Measurements from ENCODE around the gene IPCEF1.
"Not testable (repeated sequence)": the region's sequence is repeated elsewhere in the genome, so short reads cannot be mapped to it uniquely, and the experiment has no call there.

IPCEF1 gene

GRCh38 chr6:154223296-154223695 lies 133.3 kb downstream of the IPCEF1 start:
- DNase-seq (ENCODE audit: low read depth in 2 of 2), result no peak

DNA sequence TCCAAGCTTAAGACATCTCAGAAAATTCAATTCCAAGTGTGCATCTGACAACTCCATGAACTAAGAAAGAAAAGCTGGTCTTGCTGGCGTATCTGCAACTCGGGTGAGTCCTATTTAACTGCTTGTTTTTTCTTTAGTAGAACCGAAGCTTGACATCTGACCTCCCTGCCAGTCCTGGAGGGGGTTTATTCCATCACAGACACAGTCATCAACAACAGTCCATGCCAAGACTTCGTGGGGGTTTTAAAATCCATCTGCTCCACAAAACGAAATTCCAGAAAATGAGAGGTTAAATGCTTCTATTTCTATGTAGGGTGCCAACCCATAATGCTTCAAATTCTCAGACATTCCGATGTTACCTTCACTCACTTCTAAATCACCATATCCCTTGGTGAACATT lies 133.9 kb downstream of the IPCEF1 start:
- no peak for DNase-seq (ENCODE audit: low read depth in 2 of 2)

- no peak for DNase-seq (ENCODE audit: low read depth in 2 of 2)
Measured at GRCh38 chr6:154219250-154219649, 137.4 kb downstream of the IPCEF1 start.

DNA sequence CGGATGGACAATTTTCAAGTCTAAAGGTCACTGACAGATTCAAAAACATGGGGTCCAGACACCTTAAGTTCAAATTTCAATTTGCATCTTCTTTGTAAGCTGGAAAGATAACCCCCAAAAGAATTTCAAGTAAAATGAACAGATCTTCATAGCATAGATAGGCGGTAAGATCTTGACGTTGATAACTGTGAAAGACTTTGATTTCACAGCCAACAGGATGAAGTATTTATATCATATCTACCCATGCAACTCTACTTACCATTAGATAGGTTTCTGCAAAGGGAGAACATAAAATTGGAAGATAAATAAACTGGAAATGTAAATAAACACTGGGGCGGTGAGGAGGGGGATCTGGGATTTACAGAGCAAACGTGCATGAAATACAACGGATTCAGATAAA lies 137.8 kb downstream of the IPCEF1 start:
- DNase-seq (ENCODE audit: low read depth in 2 of 2), result no peak

DNA sequence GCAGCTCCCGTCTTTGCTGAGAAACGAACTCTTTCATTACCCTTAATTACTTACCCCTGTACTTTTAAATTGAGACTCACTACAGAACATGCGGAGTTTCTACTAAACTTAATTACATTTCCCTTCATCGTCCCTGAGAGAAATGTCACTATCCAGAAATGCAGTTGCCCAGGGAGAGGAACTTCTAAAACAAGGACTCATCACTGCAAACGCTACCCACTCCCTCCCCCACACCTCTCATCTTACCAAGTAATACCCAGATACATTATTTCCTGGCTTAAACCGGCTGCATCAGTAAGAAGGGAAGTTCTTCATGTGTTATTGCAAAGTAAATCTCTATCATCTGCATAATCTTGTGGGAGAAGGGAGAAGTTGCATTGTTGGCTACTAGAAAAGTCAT lies 138.3 kb downstream of the IPCEF1 start:
- no peak for DNase-seq (ENCODE audit: low read depth in 2 of 2)

DNA sequence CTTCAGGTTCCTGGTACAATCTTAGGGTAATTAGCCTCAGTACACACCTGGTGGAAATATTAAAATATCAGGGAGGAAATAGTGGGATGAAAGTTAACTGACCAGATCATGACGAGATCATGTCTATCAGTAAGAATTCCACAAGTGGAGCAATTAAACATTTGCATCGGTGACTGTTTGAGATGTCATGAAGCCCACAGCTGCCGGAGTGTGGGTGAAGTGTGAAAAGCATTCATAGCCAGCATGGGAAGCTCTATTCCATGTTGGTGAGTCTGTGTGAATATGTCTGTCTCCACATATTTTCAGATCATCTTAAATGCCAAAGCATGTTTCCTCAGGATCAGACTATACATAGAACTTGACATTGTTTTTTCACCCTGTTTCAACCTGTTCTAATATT lies 142.8 kb downstream of the IPCEF1 start:
- no peak for DNase-seq (ENCODE audit: low read depth in 2 of 2)

DNA sequence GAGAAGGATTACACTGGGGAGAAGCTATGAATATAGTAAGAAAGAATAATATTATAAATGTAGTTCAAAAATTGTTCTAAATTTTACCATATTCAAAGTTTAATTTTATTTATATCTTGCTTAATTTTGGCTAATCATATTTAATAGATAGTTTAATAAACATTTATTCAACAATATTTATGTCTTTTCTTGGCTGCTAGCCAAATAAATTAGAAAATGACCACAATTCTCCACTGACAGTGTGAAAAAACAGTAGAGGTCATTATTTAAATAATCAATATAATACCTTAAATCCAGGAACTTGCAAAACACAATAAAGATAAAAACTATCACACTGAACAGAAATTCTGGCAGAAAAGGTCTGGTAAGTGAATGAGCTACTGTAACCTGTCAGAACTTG lies 145.9 kb downstream of the IPCEF1 start:
- no peak for DNase-seq (ENCODE audit: low read depth in 2 of 2)

DNA sequence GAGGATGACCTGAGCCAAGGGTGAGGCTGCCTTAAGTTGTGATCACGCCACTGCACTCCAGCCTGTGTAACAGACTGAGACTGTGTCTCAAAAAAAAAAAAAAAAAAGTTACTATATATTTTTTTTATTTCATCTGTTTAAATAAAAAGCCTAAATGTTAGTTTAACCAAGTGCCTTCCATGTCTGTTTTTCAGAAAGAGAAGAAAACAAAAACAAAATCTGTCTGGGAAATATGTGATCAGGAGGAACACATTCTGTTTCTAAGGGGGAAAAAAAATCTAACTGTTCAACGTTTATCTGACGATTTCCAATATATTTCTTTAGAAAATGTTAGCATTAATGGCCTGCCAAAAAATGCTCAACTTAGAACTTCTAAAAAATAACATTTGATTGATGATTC lies 147.0 kb downstream of the IPCEF1 start:
- DNase-seq (ENCODE audit: low read depth in 2 of 2), result no peak

- DNase-seq (ENCODE audit: low read depth in 2 of 2), result no peak
Measured at GRCh38 chr6:154206996-154207395, 149.6 kb downstream of the IPCEF1 start.

- no peak for DNase-seq (ENCODE audit: low read depth in 2 of 2)
Measured at GRCh38 chr6:154206141-154206540, 150.5 kb downstream of the IPCEF1 start.

DNA sequence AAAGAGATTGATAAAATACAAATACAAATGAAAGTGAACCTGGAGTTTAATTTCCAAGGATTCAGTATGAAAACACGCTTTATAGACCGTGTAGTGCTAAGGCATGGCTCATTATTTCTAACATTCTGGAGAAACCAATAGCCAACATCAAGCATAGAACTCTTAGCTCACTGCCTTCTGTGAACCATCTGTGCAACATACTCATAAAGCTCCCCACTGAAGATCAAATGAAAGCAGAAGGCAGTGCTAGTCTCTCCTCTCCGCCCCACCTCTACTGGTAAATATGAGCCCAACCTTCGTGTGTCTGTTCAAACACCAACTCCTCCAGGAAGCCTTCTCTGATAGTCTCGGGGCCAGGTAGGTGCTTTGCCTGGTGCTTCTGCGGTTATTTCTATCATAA lies 153.6 kb downstream of the IPCEF1 start:
- no peak for DNase-seq (ENCODE audit: low read depth in 2 of 2)

GRCh38 chr6:154202339-154202738 lies 154.3 kb downstream of the IPCEF1 start:
- DNase-seq (ENCODE audit: low read depth in 2 of 2), result no peak

DNA sequence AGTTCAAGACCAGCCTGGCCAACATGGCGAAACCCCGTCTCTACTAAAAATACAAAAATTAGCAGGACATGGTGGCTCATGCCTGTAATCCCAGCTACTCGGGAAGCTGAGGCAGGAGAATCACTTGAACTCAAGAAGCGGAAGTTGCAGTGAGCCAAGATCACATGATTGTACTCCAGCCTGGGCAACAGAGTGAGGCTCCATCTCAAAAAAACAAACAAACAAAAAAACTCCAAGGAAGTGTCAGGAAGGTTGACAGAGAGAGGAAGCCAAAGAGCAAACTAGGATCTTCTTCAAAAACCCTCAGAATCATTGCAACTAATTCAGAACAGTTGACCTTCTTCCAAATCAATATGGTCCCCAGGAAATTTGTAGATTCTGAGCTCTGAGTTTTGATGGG lies 154.9 kb downstream of the IPCEF1 start:
- not testable (repeated sequence) for DNase-seq (ENCODE audit: low read depth in 2 of 2)

- no peak for DNase-seq (ENCODE audit: low read depth in 2 of 2)
Measured at GRCh38 chr6:154197196-154197860, 159.3 kb downstream of the IPCEF1 start.

- DNase-seq (ENCODE audit: low read depth in 2 of 2), result no peak
Measured at GRCh38 chr6:154196333-154196885, 160.2 kb downstream of the IPCEF1 start.

GRCh38 chr6:154187714-154188113 lies 168.9 kb downstream of the IPCEF1 start:
- no peak for DNase-seq (ENCODE audit: low read depth in 2 of 2)

DNA sequence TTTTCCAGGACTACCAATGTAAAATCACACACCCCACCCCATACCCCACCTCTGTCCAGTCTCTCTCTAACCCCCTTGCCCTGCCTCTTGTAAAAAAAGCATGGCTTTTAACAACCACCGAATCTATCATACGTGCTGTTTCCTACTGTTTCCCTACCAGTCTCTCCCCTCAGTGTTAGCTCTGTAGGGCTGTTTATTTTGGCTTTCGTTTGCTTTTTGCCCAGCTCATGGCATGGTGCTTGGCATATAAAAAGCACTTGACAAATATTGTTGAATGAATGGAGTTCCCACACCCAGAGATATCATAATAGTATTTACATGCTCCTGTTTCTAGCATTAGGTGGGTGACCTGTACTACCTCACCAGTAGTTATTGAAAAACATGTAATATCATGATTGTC lies 169.4 kb downstream of the IPCEF1 start:
- no peak for DNase-seq (ENCODE audit: low read depth in 2 of 2)

DNA sequence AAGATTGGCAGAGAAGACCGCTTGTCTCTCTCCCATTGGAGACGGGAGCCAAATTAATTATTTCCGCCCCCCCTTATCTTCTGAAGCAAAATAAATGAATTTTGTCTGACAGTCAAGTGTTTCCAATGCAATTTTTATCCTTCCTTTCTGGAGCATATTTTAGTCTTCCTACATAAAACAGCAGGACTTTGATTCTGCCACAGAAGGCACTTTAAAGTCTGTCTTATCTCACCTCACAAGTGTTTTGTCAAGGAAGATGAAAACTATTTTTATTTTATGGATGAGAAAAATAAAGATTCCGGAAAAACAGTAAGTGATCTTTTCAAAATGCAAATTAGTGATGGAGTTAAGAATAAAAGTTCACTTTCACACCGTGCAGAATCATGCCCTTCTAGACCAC lies 177.2 kb downstream of the IPCEF1 start:
- no peak for DNase-seq (ENCODE audit: low read depth in 2 of 2)

- DNase-seq (ENCODE audit: low read depth in 2 of 2), result not testable (repeated sequence)
Measured at GRCh38 chr6:154172393-154172792, 184.2 kb downstream of the IPCEF1 start.

DNA sequence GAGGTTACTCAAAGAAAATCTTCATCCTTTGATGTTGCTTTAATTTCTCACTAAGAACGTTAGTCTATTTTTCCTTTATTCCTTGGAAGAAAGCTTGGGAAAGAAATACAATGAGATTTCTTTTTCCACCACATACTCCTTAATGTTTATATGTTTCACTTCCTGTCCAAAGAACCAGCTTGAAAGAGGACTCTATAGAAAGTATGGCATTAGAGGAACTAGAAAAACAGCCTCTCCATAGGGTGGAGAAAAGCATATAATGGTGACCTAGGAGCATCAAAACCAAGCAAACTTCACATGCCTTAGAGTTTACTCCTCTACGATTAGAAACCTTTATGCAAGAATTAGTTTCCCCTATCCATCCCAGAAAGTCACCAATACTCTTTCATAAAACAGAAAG lies 186.5 kb downstream of the IPCEF1 start:
- no peak for DNase-seq (ENCODE audit: low read depth in 2 of 2)

DNA sequence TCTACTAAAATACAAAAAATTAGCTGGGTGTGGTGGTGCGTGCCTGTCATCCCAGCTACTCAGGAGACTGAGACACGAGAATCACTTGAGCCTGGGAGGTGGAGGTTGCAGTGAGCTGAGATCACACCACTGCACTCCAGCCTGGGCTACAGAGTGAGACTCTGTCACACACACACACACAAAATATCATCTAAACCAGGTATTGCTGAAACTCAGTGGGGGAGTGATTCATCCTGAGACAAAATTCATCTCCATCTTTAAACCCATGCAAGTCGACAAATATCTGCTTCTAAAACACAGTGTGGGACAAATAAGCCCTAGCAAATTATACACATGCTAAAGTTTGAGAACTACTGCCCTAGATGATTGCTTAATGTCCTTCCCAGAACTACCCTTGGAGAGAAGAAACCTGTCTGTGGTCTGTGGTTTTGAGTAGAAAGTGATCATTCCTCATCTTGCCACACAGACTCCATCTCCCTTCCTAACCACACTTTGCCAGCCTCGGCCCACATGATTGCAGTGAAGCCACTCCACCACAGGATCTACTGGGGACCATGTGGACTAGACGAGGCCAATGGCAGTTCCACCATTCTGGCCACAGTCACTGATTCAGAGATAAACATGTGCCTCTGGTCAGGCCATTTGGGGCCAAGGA lies 187.3 kb downstream of the IPCEF1 start:
- no peak for DNase-seq (ENCODE audit: low read depth in 2 of 2)

- DNase-seq (ENCODE audit: low read depth in 2 of 2), result no peak
Measured at GRCh38 chr6:154167126-154167525, 189.5 kb downstream of the IPCEF1 start.

GRCh38 chr6:154166140-154166539 lies 190.5 kb downstream of the IPCEF1 start:
- DNase-seq (ENCODE audit: low read depth in 2 of 2), result no peak
